HG03045 (cell line): ENCODE results near the gene AREL1.

Experiments used
- ATAC-seq: cut with Tn5 transposase; IDR thresholded peaks from one replicate; pipeline ENCODE4 v1.9.1; 2021; ENCODE audit warnings: mild to moderate bottlenecking, moderate library complexity; ENCODE audit not compliant: unreplicated experiment

Gene AREL1

DNA sequence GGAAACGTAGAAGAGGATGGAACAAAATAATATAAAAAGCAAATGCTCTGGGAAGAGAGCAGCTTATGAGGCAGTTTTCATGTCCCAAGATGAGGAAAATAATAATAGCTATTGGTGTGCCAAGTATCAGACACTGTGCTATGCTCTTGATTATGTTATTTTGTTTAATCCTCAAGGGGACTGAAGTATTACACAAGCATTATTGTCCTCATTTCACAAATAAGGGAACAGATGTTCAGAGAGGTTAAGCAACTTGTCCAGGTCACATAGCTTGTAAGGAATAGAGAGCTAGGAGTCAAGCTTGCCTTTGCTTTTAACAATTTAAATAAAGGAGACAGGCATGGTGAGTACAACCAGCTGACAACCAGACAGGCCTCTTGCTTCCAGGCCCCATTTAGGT is 73.9 kb downstream of the AREL1 start:
- ATAC-seq, result no peak

GRCh38 chr14:74638066-74638465 is 74.8 kb downstream of the AREL1 start:
- ATAC-seq, result no peak

DNA sequence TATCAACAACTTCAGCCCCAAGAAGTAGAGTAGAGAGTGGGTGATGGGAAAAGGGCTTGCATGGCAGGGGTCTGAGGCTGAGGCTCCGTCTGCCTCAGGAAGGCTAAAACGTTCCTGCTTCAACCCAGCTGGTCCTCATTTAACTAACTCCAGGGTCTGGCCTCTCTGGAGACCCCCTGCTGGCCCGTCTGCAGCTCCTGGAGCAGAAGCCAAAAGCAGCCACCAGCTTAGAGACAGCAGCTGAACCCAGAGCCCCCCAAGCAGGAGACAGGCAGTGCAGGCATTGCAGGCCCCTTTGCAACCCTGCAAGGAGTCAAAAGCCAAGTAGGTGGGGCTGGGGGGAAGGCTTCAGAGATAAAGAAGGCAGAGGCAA is 75.7 kb downstream of the AREL1 start:
- no peak for ATAC-seq

- ATAC-seq, result no peak
These were observed 76.3 kb downstream of the AREL1 start for GRCh38 chr14:74636424-74637177.

GRCh38 chr14:74635847-74636246 is 77.0 kb downstream of the AREL1 start:
- ATAC-seq, result no peak

GRCh38 chr14:74634964-74635363 is 77.9 kb downstream of the AREL1 start:
- ATAC-seq, result no peak

DNA sequence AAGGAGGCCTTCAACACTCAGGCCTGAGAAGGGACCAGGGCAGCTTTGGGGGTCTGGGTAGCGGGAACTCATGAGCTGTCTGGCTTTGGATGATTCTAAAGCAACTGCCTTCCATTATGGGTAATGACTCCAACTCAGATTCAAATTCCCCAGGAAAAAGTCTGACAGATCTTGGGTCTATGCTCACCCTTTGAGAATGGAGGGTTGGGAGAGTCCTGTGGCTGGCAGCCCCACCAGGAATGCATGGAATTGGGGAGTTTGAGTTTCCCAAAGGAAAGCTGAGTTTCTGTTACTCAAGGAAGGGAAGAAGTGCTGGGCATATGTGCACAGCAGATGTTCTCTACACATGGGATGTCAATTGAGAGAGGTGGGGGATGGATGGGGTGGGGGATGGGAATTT is 78.4 kb downstream of the AREL1 start:
- no peak for ATAC-seq

GRCh38 chr14:74630881-74631690 is 81.8 kb downstream of the AREL1 start:
- ATAC-seq, result no peak

- no peak for ATAC-seq
These were observed 84.5 kb downstream of the AREL1 start for GRCh38 chr14:74628418-74628817.

- no peak for ATAC-seq
These were observed 85.8 kb downstream of the AREL1 start for GRCh38 chr14:74627076-74627475.

GRCh38 chr14:74622257-74622656 is 90.6 kb downstream of the AREL1 start:
- ATAC-seq, result no peak

DNA sequence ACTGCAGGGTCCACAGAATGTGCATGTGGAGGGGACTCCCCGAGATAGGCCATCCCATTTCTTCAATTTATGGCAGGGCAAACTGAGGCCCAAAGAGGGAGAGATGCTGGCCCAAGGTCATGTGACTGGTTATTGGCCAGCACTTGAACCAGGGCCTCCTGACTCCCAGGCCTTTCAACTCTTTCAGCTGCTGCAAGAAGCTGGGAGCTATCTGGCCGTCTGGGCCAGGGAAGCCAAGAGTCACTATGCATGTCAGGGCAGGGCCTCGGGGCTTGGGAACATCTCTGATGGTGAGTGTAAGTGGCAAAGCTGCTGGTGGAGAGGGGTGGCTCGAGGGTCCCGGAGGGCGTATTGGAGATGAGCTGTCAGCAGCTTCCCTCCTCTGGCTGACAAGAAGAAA is 91.3 kb downstream of the AREL1 start:
- ATAC-seq, result no peak

GRCh38 chr14:74620923-74621322 is 92.0 kb downstream of the AREL1 start:
- no peak for ATAC-seq

GRCh38 chr14:74620497-74620921 is 92.4 kb downstream of the AREL1 start:
- ATAC-seq, result no peak

DNA sequence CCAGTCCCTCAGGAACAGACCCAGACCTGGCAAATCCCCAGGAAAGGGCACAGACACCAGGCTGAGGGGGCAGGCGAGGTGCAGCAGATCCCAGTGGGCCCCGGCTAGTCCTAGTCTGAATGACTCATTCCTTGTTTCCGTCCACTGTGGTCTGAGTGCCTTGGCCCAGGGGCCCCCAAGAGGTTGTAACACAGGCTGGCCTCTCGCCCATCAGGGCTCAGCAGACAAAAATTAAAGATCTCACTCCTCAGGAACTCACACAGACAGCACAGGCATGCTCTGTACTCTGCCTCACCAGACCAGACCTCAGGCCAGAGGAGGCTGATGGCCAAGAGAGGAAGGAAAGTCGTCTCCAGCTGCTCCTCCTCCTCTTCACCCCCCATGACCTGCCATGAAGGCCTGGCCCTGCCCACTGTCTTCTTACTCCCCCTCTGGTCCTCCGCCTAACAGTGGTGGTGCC is 93.2 kb downstream of the AREL1 start:
- no peak for ATAC-seq

DNA sequence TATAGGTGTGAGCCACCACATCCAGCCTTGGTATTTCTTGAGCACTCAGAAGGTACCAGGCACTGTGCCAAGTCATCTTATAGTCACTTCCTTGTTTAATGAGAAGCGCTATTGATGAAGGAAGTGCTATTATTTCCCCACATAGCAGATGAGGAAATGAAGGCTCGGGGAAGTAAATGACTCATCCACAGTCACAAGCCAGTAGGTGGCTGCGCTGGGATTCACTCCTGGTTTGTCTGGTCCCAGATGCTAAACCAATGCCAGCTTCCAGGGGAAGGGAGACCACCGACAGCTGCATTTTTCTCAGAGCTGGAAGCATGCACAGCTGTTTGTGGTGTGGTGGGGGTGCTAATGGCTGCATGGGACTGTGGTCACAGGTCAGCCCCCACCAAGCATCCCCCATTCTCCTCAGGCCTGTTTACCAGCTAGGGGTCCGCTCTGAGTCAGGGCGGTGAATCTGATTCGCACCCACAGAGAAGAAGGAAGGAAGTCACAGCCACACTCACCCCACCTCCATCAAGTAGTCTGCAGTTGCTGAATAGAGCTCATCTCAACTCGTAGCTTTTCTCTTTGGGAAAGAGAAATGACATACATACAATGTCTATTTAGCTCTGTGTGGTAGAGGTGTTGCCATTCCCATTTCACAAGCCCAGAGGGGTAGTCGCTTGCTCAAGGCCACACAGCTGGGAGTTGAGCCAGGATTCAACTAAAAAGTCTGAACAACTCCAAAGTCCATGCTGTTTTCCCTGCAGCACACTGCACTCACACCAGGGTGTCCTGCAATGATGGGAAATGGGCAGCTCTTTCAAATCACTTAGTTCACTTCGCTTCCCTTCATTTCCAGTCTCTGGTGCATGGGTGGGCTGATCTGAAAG is 94.6 kb downstream of the AREL1 start:
- no peak for ATAC-seq

- ATAC-seq, result no peak
These were observed 95.7 kb downstream of the AREL1 start for GRCh38 chr14:74616996-74617700.

DNA sequence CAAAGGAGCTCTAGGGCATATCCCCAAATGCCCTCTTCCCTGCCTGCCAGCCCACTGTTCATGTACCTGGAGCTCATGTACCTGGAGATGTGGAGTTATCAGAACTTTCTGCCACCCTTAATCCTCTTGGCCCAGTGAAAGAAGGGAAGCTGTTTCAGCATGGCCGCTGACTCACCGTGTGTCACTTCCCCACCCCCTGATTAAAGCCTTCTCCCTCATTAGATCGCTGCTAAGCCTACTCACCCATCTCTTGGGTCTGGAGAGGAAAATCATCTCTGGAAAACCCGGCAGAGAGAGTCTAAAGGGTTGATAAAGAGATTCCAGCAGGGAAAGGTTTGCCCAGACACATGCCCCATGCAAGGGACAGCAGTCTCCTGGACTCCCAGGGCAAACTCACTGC is 96.4 kb downstream of the AREL1 start:
- ATAC-seq, result no peak

DNA sequence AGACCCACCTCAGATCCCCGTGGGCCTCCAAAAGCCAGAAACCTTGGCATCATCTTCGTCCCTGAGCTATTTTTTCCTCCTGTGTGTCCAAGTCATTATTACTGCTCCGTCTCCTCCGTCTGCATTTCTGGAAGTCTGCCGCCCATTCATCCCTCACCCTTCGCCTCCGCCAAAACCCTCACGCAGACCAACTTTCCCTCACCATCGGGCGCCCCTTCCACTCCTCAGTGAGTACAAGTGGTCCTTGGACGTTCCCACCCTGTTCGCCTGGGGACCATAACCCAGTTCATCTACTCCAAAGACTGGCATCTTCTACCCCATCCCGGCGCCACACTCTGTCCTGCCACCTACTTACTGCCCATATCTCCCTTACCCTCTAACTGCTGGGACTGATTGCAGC is 97.1 kb downstream of the AREL1 start:
- no peak for ATAC-seq
